Small intestine (tissue), 7 donors: ENCODE data around the gene METTL24. TPM values are rescaled to one million over a fixed set of nuclear protein-coding genes. Genes with fewer than 3 reads are reported as not detected.
"Not testable (repeated sequence)": the region's sequence is repeated elsewhere in the genome, so short reads cannot be mapped to it uniquely, and the experiment has no call there.

ENCODE experiments used
- DNase-seq, 2 donors: peaks; one replicate each; pipeline versions ENCODE4 v3.0.0 to v3.0.0-alpha.2; 2013
- FAIRE-seq: peaks from 2 replicates; lab custom pipeline; 2012; peaks lifted over from hg19 to GRCh38; lab: Jason Lieb, UNC
- H3K27ac ChIP-seq, 3 donors: one replicate each; pipeline ENCODE4 v1.5.1; 2013; ENCODE audit warnings: low read length in 2 of 3, mild to moderate bottlenecking in 2 of 3, control low read depth in 1 of 3, inconsistent platforms in 1 of 3, low read depth in 1 of 3, moderate library complexity in 1 of 3
- H3K27me3 ChIP-seq, 3 donors: one replicate each; pipeline ENCODE4 v1.6.1; 2013; ENCODE audit warnings: low read length in 3 of 3, inconsistent platforms in 1 of 3; ENCODE audit not compliant: control insufficient read depth in 3 of 3, insufficient read depth in 3 of 3
- H3K36me3 ChIP-seq, 3 donors: one replicate each; pipeline ENCODE4 v1.6.1; 2013; ENCODE audit warnings: low read length in 3 of 3, inconsistent platforms in 1 of 3, low read depth in 1 of 3, mild to moderate bottlenecking in 1 of 3, moderate library complexity in 1 of 3; ENCODE audit not compliant: control insufficient read depth in 3 of 3, insufficient read depth in 2 of 3
- H3K4me1 ChIP-seq, 3 donors: one replicate each; pipeline ENCODE4 v1.6.1; 2013; ENCODE audit warnings: low read length in 2 of 3, inconsistent platforms in 1 of 3, low read depth in 1 of 3, mild to moderate bottlenecking in 1 of 3, moderate library complexity in 1 of 3; ENCODE audit not compliant: control insufficient read depth in 3 of 3, insufficient read depth in 2 of 3
- H3K4me3 ChIP-seq, 3 donors: one replicate each; pipeline ENCODE4 v1.5.1; 2013; ENCODE audit warnings: low read length in 3 of 3, control low read depth in 1 of 3, inconsistent platforms in 1 of 3, low read depth in 1 of 3, mild to moderate bottlenecking in 1 of 3, moderate library complexity in 1 of 3
- H3K9me3 ChIP-seq, 2 donors: one replicate each; pipeline ENCODE4 v1.6.1; 2013; ENCODE audit warnings: low read depth in 1 of 2, low read length in 1 of 2; ENCODE audit not compliant: control insufficient read depth in 2 of 2, insufficient read depth in 1 of 2
- WGBS, 3 donors: extraction: QIAGEN DNeasy Blood & Tissue Kit; methylation state at CpG; one replicate each; pipeline ENCODE4 v1.1.7; 2013; 5-methylcytosine and 5-hydroxymethylcytosine counted together
- polyA plus RNA-seq, 4 donors: library from polyadenylated mRNA; stranded (reverse) in 3 of 4; unstranded in 1 of 4; fragments of 200-250 nt in 3 of 4; fragments of 120-200 nt in 1 of 4; gene quantifications; one replicate each; pipeline versions ENCODE4 v1.2.1 to v1.2.3, GENCODE V29; 2013
- donor health status: healthy with polysubstance abuse.
- donor health status: control.
- donor health status: control.
- donor health status: Bipolar disorder and iron deficiency.
- donor health status: healthy.

METTL24 gene
- polyA plus RNA-seq, 4 donors: 0.66 to 1.1 TPM; not detected in 2

- Histone ChIP-seq H3K9me3 (no peaks in the 10 kb centered on the region), H3K27ac (no peak overlapping the region), H3K36me3 (no peaks in the 10 kb centered on the region), H3K27me3 (peaks cover 0 to 16% (median 0%) of the 10 kb centered on the region in 3 donors), H3K4me1 (no peaks in the 10 kb centered on the region), H3K4me3 (no peak overlapping the region)
- DNase-seq (no peak), FAIRE-seq (no peak)
- WGBS, 3 donors: 54 to 80% (median 66%) methylated on average over 6 of the region's 6 CpGs
These were observed 42.8 kb downstream of the METTL24 start for GRCh38 chr6:110315207-110315868.

- Histone ChIP-seq H3K4me3 (no peak overlapping the region), H3K36me3 (no peaks in the 10 kb centered on the region), H3K9me3 (peaks cover 0 to under 1% of the 10 kb centered on the region in 2 donors), H3K27ac (no peak overlapping the region), H3K27me3 (peaks cover 0 to 6% (median 0%) of the 10 kb centered on the region in 3 donors), H3K4me1 (no peaks in the 10 kb centered on the region)
- DNase-seq (no peak), FAIRE-seq (no peak)
- WGBS, 3 donors: 52 to 65% (median 52%) methylated on average over 3 of the region's 3 CpGs
These were observed 47.2 kb downstream of the METTL24 start for GRCh38 chr6:110310861-110311446.

GRCh38 chr6:110309432-110309831, 48.7 kb downstream of the METTL24 start:
- H3K4me1 ChIP-seq, H3K27me3 ChIP-seq, H3K27ac ChIP-seq, DNase-seq, H3K4me3 ChIP-seq, FAIRE-seq, H3K9me3 ChIP-seq, H3K36me3 ChIP-seq: not testable (repeated sequence)
- 84 to 90% (median 88%) methylated on average over 4 of the region's 4 CpGs for WGBS, 3 donors

- Histone ChIP-seq H3K36me3 (no peaks in the 10 kb centered on the region), H3K27ac (no peak overlapping the region), H3K4me1 (no peaks in the 10 kb centered on the region), H3K9me3 (peaks cover 0 to 2% of the 10 kb centered on the region in 2 donors), H3K4me3 (no peak overlapping the region), H3K27me3 (no peaks in the 10 kb centered on the region)
- WGBS, 3 donors: 60 to 71% (median 68%) methylated on average over 2 of the region's 2 CpGs
- FAIRE-seq (no peak), DNase-seq (no peak)
These were observed 50.8 kb downstream of the METTL24 start for GRCh38 chr6:110307368-110307767.

- WGBS, 3 donors: 84 to 89% (median 87%) methylated on average over 2 of the region's 2 CpGs
- H3K4me3 ChIP-seq, H3K27me3 ChIP-seq, H3K4me1 ChIP-seq, H3K9me3 ChIP-seq, FAIRE-seq, DNase-seq, H3K36me3 ChIP-seq, H3K27ac ChIP-seq: not testable (repeated sequence)
These were observed 52.3 kb downstream of the METTL24 start for GRCh38 chr6:110305832-110306231.

- DNase-seq, H3K9me3 ChIP-seq, H3K27ac ChIP-seq, H3K4me1 ChIP-seq, H3K27me3 ChIP-seq, FAIRE-seq, H3K4me3 ChIP-seq, H3K36me3 ChIP-seq: not testable (repeated sequence)
- WGBS, 3 donors: 85 to 89% (median 88%) methylated on average over 6 of the region's 6 CpGs
These were observed 54.5 kb downstream of the METTL24 start for GRCh38 chr6:110303692-110304091.

GRCh38 chr6:110298916-110299315, 59.2 kb downstream of the METTL24 start:
- H3K4me3 ChIP-seq: no peak overlapping the region
- WGBS, 3 donors: 80 to 90% (median 85%) methylated on average over 5 of the region's 5 CpGs
- H3K27me3 ChIP-seq: peaks cover 0 to 3% (median 2%) of the 10 kb centered on the region in 3 donors
- no peaks in the 10 kb centered on the region for H3K9me3 ChIP-seq
- H3K36me3 ChIP-seq: no peaks in the 10 kb centered on the region
- H3K27ac ChIP-seq: no peak overlapping the region
- DNase-seq (peak in 1 of 2 donors; percentile 8), FAIRE-seq (no peak)
- H3K4me1 ChIP-seq: no peaks in the 10 kb centered on the region

GRCh38 chr6:110298411-110298810, 59.7 kb downstream of the METTL24 start:
- no peaks in the 10 kb centered on the region for H3K36me3 ChIP-seq
- H3K4me1 ChIP-seq: no peaks in the 10 kb centered on the region
- no peak overlapping the region for H3K4me3 ChIP-seq
- no peaks in the 10 kb centered on the region for H3K9me3 ChIP-seq
- 40 to 65% (median 55%) methylated on average over 2 of the region's 2 CpGs for WGBS, 3 donors
- H3K27me3 ChIP-seq: peaks cover 0 to 3% (median 2%) of the 10 kb centered on the region in 3 donors
- no peak for DNase-seq
- H3K27ac ChIP-seq: no peak overlapping the region
- no peak for FAIRE-seq
